NCI-H2081 treated with DMSO at 0.1 percent for 48 hours (cell line): Measurements from ENCODE around the gene TMEM132C.

Experiments
- DNase-seq: peaks from one replicate; lab custom pipeline; 2025; lab: John Stamatoyannopoulos, UW

Gene TMEM132C

GRCh38 chr12:128607641-128608040 lies 340.7 kb downstream of the TMEM132C start:
- no peak for DNase-seq

GRCh38 chr12:128609861-128610260 lies 342.9 kb downstream of the TMEM132C start:
- no peak for DNase-seq

GRCh38 chr12:128611736-128612135 lies 344.8 kb downstream of the TMEM132C start:
- no peak for DNase-seq

- DNase-seq, result no peak
Measured at GRCh38 chr12:128612150-128612850, 345.3 kb downstream of the TMEM132C start.

GRCh38 chr12:128613837-128614590 lies 347.0 kb downstream of the TMEM132C start:
- DNase-seq, result no peak

- no peak for DNase-seq
Measured at GRCh38 chr12:128617304-128617833, 350.4 kb downstream of the TMEM132C start.

- DNase-seq, result no peak
Measured at GRCh38 chr12:128619263-128619662, 352.3 kb downstream of the TMEM132C start.

GRCh38 chr12:128621304-128621703 lies 354.3 kb downstream of the TMEM132C start:
- no peak for DNase-seq

- DNase-seq, result no peak
Measured at GRCh38 chr12:128623748-128624147, 356.8 kb downstream of the TMEM132C start.

GRCh38 chr12:128626808-128627320 lies 359.9 kb downstream of the TMEM132C start:
- DNase-seq, result no peak

GRCh38 chr12:128627659-128628058 lies 360.7 kb downstream of the TMEM132C start:
- no peak for DNase-seq

- no peak for DNase-seq
Measured at GRCh38 chr12:128629979-128630378, 363.0 kb downstream of the TMEM132C start.

- no peak for DNase-seq
Measured at GRCh38 chr12:128637642-128638606, 371.0 kb downstream of the TMEM132C start.

GRCh38 chr12:128639089-128639488 lies 372.1 kb downstream of the TMEM132C start:
- no peak for DNase-seq

- no peak for DNase-seq
Measured at GRCh38 chr12:128643155-128643554, 376.2 kb downstream of the TMEM132C start.

- DNase-seq, result no peak
Measured at GRCh38 chr12:128644664-128645296, 377.8 kb downstream of the TMEM132C start.

- no peak for DNase-seq
Measured at GRCh38 chr12:128649902-128650301, 382.9 kb downstream of the TMEM132C start.

- no peak for DNase-seq
Measured at GRCh38 chr12:128652136-128652751, 385.3 kb downstream of the TMEM132C start.

GRCh38 chr12:128654468-128654867 lies 387.5 kb downstream of the TMEM132C start:
- no peak for DNase-seq

- DNase-seq, result no peak
Measured at GRCh38 chr12:128657378-128657777, 390.4 kb downstream of the TMEM132C start.
